Fibroblast of mammary gland (primary cell): ENCODE measurements around the gene SHE.
A peak's percentile ranks its signal among the peaks of the same experiment; 100 is the strongest.

Source experiments
- DNase-seq: peaks from one replicate; pipeline ENCODE4 v3.0.0-alpha.2; 2010; ENCODE audit warnings: low read depth
- H3K4me3 ChIP-seq: 2 replicates; pipeline ENCODE4 v1.5.1; 2011; ENCODE audit warnings: low read depth, mild to moderate bottlenecking, low read length, moderate library complexity; ENCODE audit not compliant: control insufficient read depth
- TF ChIP-seq, protein P1 (sequence below): conservative IDR thresholded peaks from 2 replicates; pipeline ENCODE4 v1.5.1; 2011; ENCODE audit warnings: low read depth, low read length, inconsistent platforms; ENCODE audit not compliant: control insufficient read depth, insufficient read depth

SHE gene

DNA sequence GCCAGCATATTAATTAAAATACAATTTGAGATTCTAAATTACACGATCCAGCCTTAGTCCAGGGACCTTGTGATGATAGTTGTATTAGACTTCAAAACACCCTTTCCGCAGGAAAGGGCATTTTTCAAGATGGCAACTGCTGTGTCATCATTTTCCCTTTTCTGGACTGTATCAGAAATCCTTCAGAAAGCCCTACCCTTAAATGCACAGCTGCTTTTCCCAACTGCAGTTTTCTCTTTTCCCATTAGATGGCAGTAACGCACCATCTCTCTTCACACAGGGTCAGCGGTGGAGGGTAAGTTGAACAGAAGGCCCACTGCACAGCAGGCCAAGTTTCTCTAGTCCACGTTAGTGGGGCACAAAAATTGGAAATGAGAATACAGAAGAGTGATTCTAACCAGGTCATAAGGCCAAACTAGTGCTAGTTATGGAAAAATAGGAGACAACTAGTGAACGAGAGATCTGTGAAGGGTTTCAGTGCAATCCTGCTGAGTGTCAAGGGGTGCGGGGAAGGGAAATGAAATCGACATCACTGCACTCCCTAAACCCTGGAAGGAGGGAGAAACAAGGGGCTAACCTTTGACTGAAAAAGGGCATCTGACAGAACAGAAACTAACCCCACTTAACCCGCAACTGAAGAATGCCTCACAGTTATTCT is 22.3 kb downstream of the SHE start:
- DNase-seq = peak; percentile 84
- no peak overlapping the region for H3K4me3 ChIP-seq
- TF ChIP-seq, protein P1, sequence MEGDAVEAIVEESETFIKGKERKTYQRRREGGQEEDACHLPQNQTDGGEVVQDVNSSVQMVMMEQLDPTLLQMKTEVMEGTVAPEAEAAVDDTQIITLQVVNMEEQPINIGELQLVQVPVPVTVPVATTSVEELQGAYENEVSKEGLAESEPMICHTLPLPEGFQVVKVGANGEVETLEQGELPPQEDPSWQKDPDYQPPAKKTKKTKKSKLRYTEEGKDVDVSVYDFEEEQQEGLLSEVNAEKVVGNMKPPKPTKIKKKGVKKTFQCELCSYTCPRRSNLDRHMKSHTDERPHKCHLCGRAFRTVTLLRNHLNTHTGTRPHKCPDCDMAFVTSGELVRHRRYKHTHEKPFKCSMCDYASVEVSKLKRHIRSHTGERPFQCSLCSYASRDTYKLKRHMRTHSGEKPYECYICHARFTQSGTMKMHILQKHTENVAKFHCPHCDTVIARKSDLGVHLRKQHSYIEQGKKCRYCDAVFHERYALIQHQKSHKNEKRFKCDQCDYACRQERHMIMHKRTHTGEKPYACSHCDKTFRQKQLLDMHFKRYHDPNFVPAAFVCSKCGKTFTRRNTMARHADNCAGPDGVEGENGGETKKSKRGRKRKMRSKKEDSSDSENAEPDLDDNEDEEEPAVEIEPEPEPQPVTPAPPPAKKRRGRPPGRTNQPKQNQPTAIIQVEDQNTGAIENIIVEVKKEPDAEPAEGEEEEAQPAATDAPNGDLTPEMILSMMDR = peak; percentile 98

DNA sequence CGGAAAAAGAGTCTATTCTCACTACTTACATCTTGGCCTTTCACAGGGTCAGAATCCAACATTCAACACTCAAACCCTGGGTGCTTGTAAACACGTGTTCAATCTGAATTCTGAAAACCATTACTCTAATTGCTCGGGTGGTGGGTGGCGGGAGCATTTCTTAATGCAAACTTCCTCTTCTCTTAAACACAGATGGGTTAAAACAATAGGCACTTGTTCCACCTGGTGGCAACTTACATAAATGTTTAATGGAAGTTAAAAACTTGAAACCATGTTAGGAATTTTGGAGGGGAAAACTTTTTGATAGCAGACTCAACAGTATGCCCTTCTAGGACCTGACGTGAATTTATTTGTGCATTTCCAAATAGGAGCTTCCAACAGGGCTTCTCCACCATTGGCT is 23.6 kb downstream of the SHE start:
- TF ChIP-seq, protein P1 = no peak
- no peak overlapping the region for H3K4me3 ChIP-seq
- peak; percentile 10 for DNase-seq

DNA sequence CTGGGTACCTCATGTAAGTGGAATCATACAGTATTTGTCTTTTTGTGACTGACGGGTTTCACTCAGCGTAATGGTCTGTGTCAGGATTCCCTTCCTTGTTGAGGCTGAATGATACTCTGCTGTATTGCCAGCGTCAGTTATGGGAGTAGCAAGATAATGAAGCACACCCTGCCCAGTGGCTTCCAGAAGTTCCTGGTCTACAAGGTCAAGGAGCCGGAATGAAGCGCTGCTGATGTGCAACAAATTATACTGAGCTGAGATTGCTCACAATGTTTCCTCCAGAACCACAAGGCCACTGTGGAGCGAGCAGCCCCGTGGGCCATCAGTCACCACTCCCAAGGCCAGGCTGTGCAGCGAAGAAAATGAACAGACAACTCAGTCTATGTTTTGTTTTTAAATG is 24.2 kb downstream of the SHE start:
- TF ChIP-seq, protein P1 = no peak
- no peak for DNase-seq
- no peak overlapping the region for H3K4me3 ChIP-seq

DNA sequence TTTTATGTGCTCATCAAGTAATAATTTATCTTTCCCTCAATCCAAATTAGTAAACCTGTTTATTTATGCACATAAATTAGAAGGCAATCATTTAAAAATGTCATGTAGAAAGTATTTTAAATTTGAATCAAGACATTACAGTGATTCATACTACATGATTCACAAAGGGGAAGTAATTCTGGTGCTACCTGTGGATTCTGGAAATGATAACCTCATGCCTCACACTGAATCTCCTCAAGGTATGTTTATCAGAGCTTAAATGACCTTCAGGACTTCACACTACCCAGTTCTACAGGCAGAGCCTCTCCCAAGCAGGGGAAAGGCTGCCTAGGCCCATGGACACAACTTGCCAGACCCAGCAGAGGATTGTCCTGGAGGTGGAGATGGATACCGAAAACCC is 25.4 kb downstream of the SHE start:
- DNase-seq = no peak
- no peak overlapping the region for H3K4me3 ChIP-seq
- TF ChIP-seq, protein P1 = no peak

DNA sequence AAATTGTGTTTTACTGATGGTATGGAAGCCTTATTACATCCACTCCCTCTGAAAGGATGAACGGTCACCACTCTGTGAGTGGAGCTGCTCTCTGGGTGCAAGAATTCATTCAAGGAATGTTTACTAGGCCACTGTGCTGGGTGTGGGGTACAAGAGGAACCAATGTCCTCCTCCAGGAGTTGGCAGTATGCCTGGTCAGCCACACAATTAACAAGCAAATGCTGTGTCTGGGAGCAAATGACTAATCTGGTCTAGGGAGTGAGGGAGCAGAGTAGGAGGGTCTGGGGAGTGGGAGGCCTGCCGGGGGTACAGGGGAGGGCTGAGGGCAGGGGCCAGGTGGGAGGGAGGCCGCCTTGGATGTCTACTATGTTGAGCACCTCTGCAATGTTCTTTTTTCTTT is 27.4 kb downstream of the SHE start:
- peak; percentile 66 for DNase-seq
- TF ChIP-seq, protein P1 = no peak
- H3K4me3 ChIP-seq = no peak overlapping the region

DNA sequence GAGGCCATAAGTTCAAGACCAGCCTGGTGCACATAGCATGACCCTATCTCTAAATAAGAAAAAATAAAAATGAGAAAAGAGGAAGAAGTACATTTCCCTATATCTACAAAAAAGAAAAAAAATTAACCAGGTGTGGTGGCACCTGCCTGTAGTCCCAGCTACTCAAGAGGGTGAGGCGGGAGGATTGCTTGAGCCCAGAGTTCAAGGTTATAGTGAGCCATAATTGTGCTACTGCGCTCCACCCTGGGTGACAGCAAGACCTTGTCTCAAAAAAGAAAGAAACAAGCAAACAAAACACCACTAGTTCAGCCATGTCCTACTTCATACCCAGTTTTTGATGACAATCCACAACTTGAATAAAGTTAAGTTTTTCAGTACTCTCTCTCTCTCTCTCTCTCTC is 30.9 kb downstream of the SHE start:
- no peak for DNase-seq
- TF ChIP-seq, protein P1 = no peak
- no peak overlapping the region for H3K4me3 ChIP-seq
